Peyer's patch (tissue), 4 donors: ENCODE data around the gene ANKRD55. TPM values are rescaled to one million over a fixed set of nuclear protein-coding genes. Genes with fewer than 3 reads are reported as not detected.
"Not testable (repeated sequence)": the region's sequence is repeated elsewhere in the genome, so short reads cannot be mapped to it uniquely, and the experiment has no call there.

ENCODE experiments used
- DNase-seq, 3 donors: peaks; one replicate each; pipeline ENCODE4 v3.0.0-alpha.2; 2017 to 2019
- H3K27ac ChIP-seq, 4 donors: fragments of 200-600 bp; sonication (generic); one replicate each; pipeline ENCODE4 v1.5.1; 2016 to 2019
- H3K27me3 ChIP-seq, 2 donors: fragments of 200-600 bp; sonication (generic); one replicate each; pipeline ENCODE4 v1.5.1; 2019
- H3K36me3 ChIP-seq, 3 donors: fragments of 200-600 bp; sonication (generic); one replicate each; pipeline ENCODE4 v1.5.1; 2016 to 2019
- H3K4me1 ChIP-seq, 4 donors: fragments of 200-600 bp; sonication (generic); one replicate each; pipeline ENCODE4 v1.5.1; 2016 to 2019
- H3K4me3 ChIP-seq, 4 donors: fragments of 200-600 bp; sonication (generic); 1 replicate in 3 of 4; 2 replicates in 1 of 4; pipeline ENCODE4 v1.5.1; 2016 to 2019; ENCODE audit warnings: mild to moderate bottlenecking in 1 of 4
- H3K9me3 ChIP-seq, 4 donors: fragments of 200-600 bp; sonication (generic); one replicate each; pipeline ENCODE4 v1.5.1; 2016 to 2019; ENCODE audit warnings: mild to moderate bottlenecking in 1 of 4
- POLR2A ChIP-seq, 2 donors: fragments of 450-650 bp; IDR thresholded peaks; one replicate each; pipeline ENCODE4 v1.5.1; 2017; ENCODE audit warnings: antibody characterized with exemption in 2 of 2, mild to moderate bottlenecking in 2 of 2, moderate library complexity in 2 of 2
- total RNA-seq, 4 donors: library from RNA; depleted of rRNA; stranded (reverse); fragments of >200 nt; gene quantifications; one replicate each; pipeline ENCODE4 v1.1.0, GENCODE V29; 2016
- TF ChIP-seq, protein P1 (sequence below), 6 experiments: fragments of 450-650 bp in 4 of 6; fragments of 200-600 bp in 2 of 6; sonication (generic) in 1 of 6; IDR thresholded peaks; one replicate each; pipeline ENCODE4 v1.5.1; 2017 to 2019; ENCODE audit warnings: antibody characterized with exemption in 6 of 6, mild to moderate bottlenecking in 3 of 6, moderate library complexity in 1 of 6

Gene ANKRD55
- total RNA-seq, 4 donors from 2014 or later, result 0.80 to 8.3 TPM; not detected in 2

DNA sequence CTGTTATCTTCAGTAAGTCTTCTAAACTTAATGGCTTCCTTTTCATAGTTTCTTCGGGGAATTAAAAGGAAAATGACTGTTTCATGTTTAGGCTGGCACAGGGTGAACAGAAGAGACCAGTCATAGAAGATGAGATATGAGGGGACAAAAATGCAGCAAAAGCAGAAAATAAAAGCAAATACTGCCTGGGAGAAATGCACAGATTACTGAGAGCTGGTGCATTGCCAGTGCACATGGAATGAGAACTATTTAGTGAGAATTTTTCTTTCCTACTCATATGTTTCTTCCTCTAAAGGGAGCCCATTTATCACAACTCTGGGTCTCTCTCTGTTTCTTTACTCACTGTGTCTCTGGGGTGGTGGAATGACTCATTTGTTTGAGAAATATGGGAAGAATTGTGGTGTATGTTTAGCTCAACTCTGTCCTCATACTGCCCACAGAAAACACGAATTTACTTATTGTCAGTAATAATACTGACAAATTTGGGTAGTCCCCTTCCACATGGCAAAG, 25.9 kb upstream of the ANKRD55 start:
- DNase-seq, result no peak
- Histone ChIP-seq H3K9me3 (no peaks in the 10 kb centered on the region), H3K4me1 (no peaks in the 10 kb centered on the region), H3K27me3 (no peaks in the 10 kb centered on the region), H3K36me3 (no peaks in the 10 kb centered on the region), H3K27ac (no peak overlapping the region), H3K4me3 (no peak overlapping the region)
- no peak for TF ChIP-seq POLR2A (IDR thresholded peaks at IDR 0.05)
- TF ChIP-seq, protein P1, sequence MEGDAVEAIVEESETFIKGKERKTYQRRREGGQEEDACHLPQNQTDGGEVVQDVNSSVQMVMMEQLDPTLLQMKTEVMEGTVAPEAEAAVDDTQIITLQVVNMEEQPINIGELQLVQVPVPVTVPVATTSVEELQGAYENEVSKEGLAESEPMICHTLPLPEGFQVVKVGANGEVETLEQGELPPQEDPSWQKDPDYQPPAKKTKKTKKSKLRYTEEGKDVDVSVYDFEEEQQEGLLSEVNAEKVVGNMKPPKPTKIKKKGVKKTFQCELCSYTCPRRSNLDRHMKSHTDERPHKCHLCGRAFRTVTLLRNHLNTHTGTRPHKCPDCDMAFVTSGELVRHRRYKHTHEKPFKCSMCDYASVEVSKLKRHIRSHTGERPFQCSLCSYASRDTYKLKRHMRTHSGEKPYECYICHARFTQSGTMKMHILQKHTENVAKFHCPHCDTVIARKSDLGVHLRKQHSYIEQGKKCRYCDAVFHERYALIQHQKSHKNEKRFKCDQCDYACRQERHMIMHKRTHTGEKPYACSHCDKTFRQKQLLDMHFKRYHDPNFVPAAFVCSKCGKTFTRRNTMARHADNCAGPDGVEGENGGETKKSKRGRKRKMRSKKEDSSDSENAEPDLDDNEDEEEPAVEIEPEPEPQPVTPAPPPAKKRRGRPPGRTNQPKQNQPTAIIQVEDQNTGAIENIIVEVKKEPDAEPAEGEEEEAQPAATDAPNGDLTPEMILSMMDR (IDR thresholded peaks at IDR 0.05), result no peak

GRCh38 chr5:56257763-56258529, 24.8 kb upstream of the ANKRD55 start:
- H3K9me3 ChIP-seq, H3K4me1 ChIP-seq, H3K36me3 ChIP-seq, H3K27ac ChIP-seq, H3K4me3 ChIP-seq, H3K27me3 ChIP-seq, DNase-seq: not testable (repeated sequence)

- H3K36me3 ChIP-seq, result no peaks in the 10 kb centered on the region
- H3K4me3 ChIP-seq, result no peak overlapping the region
- no peak for DNase-seq
- no peaks in the 10 kb centered on the region for H3K27me3 ChIP-seq
- H3K9me3 ChIP-seq, result no peaks in the 10 kb centered on the region
- H3K4me1 ChIP-seq, result no peaks in the 10 kb centered on the region
- TF ChIP-seq, protein P1 (IDR thresholded peaks at IDR 0.05), result no peak
- no peak for TF ChIP-seq POLR2A (IDR thresholded peaks at IDR 0.05)
- H3K27ac ChIP-seq, result no peak overlapping the region
Measured at GRCh38 chr5:56257010-56257409, 23.9 kb upstream of the ANKRD55 start.

- H3K9me3 ChIP-seq, result no peaks in the 10 kb centered on the region
- no peaks in the 10 kb centered on the region for H3K27me3 ChIP-seq
- TF ChIP-seq, protein P1 (IDR thresholded peaks at IDR 0.05), result no peak
- no peak for TF ChIP-seq POLR2A (IDR thresholded peaks at IDR 0.05)
- no peaks in the 10 kb centered on the region for H3K36me3 ChIP-seq
- no peak overlapping the region for H3K4me3 ChIP-seq
- H3K4me1 ChIP-seq, result no peaks in the 10 kb centered on the region
- H3K27ac ChIP-seq, result no peak overlapping the region
- DNase-seq, result no peak
Measured at GRCh38 chr5:56255502-56255901, 22.4 kb upstream of the ANKRD55 start.

GRCh38 chr5:56253924-56254323, 20.8 kb upstream of the ANKRD55 start:
- TF ChIP-seq, protein P1 (IDR thresholded peaks at IDR 0.05), result no peak
- no peak for TF ChIP-seq POLR2A (IDR thresholded peaks at IDR 0.05)

GRCh38 chr5:56253126-56253525, 20.0 kb upstream of the ANKRD55 start:
- no peaks in the 10 kb centered on the region for H3K9me3 ChIP-seq
- H3K4me1 ChIP-seq, result no peaks in the 10 kb centered on the region
- TF ChIP-seq, protein P1 (IDR thresholded peaks at IDR 0.05), result no peak
- no peak for TF ChIP-seq POLR2A (IDR thresholded peaks at IDR 0.05)
- H3K36me3 ChIP-seq, result no peaks in the 10 kb centered on the region
- no peak for DNase-seq
- H3K27ac ChIP-seq, result no peak overlapping the region
- H3K27me3 ChIP-seq, result no peaks in the 10 kb centered on the region
- no peak overlapping the region for H3K4me3 ChIP-seq

More at GRCh38 chr5:56253924-56254323, 20.8 kb upstream of the ANKRD55 start:
- Histone ChIP-seq H3K36me3 (no peaks in the 10 kb centered on the region), H3K4me3 (no peak overlapping the region), H3K27me3 (no peaks in the 10 kb centered on the region), H3K9me3 (no peaks in the 10 kb centered on the region), H3K4me1 (no peaks in the 10 kb centered on the region), H3K27ac (no peak overlapping the region)
- DNase-seq, result no peak
